Cardiac fibroblast (primary cell): ENCODE data around the gene PPP1R37.
A peak's percentile ranks its signal among the peaks of the same experiment; 100 is the strongest.

Source experiments
- DNase-seq, 2 donors: peaks; one replicate each; pipeline versions ENCODE4 v3.0.0 to v3.0.0-alpha.2; 2010; ENCODE audit warnings: low read depth in 2 of 2
- H3K4me3 ChIP-seq, 2 donors: replicated peaks in 1 of 2; 1 replicate in 1 of 2; 2 replicates in 1 of 2; pipeline ENCODE4 v1.5.1; 2011; ENCODE audit warnings: low read depth in 2 of 2, low read length in 2 of 2, mild to moderate bottlenecking in 2 of 2, moderate library complexity in 1 of 2
- TF ChIP-seq, protein P1 (sequence below): IDR thresholded peaks from one replicate; pipeline ENCODE4 v1.5.1; 2011; ENCODE audit warnings: low read depth, mild to moderate bottlenecking, low read length, inconsistent platforms

Gene PPP1R37

DNA sequence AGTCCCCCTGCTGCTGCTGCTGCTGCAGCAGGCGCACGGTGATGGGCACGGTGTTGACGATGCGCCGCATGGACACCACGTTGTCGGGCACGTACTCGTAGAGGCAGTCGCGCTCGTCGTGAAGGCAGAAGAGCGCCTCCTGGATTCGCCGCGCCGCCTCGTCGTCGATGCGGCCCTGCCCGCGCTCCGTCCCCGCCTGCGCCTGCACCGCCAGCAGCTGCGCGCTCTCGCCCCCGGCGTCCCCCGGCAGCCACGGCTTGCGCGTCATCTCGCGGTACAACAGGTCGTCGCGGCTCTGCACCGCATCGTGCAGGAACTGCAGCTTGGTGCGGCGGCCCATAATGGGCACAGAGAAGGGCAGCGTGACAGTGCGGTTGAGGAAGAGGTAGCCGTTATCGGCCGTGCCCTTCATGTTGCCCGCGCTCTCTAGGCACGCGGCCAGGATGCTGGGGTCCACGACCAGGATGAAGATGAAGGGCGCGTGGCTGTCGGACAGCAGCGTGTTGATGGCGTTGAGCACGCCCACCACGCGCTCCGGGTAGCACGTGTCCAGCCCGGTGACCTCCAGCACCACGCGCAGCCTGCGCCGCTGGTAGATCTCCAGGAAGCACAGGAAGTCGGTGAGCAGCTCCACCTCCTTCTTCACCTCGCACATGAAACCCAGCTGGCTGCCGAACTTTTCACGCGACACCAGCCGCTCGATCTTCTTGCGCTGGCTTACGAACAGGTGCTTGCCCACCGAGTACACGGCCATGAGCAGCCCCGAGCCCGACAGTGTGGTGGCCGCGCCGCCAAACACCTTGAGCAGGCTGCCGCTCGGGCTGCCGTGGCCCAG lies 59.7 kb downstream of the PPP1R37 start:
- H3K4me3 ChIP-seq = peak overlapping the region; percentile 11 to 28
- TF ChIP-seq, protein P1, sequence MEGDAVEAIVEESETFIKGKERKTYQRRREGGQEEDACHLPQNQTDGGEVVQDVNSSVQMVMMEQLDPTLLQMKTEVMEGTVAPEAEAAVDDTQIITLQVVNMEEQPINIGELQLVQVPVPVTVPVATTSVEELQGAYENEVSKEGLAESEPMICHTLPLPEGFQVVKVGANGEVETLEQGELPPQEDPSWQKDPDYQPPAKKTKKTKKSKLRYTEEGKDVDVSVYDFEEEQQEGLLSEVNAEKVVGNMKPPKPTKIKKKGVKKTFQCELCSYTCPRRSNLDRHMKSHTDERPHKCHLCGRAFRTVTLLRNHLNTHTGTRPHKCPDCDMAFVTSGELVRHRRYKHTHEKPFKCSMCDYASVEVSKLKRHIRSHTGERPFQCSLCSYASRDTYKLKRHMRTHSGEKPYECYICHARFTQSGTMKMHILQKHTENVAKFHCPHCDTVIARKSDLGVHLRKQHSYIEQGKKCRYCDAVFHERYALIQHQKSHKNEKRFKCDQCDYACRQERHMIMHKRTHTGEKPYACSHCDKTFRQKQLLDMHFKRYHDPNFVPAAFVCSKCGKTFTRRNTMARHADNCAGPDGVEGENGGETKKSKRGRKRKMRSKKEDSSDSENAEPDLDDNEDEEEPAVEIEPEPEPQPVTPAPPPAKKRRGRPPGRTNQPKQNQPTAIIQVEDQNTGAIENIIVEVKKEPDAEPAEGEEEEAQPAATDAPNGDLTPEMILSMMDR = no peak
- peak; percentile 54 to 66 for DNase-seq

DNA sequence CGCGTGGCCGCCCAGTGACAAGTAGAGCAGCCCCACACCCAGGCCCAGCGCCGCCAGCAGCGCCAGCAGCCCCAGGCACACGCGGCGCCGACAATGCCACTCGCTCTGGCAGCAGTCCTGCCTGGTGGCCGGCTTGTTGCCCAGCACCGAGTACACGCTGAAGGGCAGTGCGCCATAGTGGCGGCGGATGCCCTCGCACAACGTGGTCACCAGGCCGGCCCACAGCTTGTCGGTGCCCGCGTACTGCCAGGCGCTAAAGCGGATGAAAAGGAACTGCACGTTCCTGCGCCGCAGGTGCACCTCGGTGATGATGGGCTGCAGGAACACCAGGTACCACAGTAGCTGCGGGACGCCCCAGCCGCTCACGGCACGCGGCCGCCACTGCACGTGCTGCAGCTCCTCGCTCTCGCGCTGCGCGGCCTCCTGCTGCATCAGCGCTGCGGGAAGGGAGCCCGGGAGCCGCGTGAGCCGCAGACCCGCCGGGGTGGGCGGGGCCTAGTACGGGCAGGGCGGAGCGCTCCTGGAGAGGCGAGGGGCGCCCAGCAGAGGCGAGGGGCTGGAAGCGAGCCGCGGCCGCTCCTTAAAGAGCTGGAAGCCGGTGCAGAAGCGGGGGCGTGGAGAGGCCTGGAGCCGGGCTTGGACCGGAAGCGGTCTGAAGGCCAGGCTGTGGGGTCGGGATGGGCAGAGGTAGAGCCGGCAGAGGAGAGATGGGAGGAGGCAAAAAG lies 60.5 kb downstream of the PPP1R37 start:
- peak; percentile 34 to 61 for DNase-seq
- peak overlapping the region; percentile 2 to 18 for H3K4me3 ChIP-seq

DNA sequence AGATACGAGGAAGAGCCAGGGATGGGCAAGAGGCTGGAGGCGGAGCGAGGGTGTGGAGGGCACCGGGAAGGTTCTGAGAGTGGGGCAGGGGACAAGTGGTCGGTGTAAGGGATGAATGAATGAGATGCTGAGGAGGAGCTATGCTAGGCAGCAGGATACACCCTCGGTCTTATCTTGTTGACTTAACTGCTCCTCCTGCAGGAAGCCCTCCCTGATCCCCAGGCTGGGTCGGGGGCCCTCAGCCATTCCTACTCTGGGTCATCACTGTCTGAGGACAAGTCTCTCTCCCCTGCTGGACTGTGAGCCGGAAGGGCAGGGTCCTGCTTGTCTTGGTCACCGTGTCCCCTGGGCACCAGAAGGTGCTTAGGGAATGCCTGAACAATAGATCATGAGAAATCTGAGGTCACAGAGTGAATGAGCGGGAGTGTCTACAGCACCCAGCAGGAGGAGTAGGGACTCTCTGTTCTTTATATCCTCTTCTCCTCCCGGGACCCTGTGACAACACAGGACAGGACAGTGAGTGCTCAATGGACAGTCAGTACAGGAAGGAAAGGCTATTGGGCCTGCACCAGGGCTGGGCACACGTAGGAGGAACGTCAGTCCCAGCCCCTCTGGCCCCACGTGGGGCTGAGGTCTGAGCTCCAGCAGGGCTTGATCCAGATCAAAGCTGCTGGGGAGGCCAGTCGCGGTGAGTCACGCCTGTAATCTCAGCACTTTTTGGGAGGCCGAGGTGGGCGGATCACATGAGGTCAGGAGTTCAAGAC lies 61.3 kb downstream of the PPP1R37 start:
- peak overlapping the region; percentile 2 to 18 for H3K4me3 ChIP-seq
- TF ChIP-seq, protein P1 = peak; percentile 14
- DNase-seq = peak; percentile 89

More for the DNA sequence above, 60.5 kb downstream of the PPP1R37 start:
- TF ChIP-seq, protein P1 = no peak

DNA sequence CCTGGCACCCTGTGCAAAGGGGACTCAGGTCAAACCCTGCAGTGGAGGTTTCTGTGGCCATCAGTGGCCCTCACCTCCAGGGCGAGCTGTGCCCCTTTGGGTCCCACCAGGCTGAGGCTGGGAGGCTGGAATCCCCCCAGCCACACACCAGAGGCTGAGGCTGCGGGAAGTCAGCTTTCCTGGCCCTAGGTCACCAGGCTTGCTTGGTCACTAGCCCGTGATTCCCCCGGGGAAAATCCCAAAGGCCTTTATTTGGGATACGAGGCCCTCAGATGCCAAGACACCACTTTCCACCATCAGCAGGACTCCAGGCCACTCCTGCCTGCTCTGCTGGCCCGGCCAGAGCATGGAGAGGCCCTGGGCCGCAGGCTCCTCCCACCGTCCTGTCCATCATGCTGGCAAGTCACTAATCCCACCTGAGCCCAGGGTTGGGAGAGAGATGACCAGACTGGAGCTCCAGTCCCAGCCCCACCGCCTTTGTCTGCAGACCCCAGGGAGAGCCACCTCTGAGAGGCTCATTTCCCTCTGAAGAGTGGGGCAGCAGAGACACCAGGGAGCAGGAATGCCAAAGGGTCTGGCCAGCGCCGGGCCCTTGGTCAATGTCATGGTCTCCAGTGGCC lies 63.1 kb downstream of the PPP1R37 start:
- no peak for DNase-seq
- TF ChIP-seq, protein P1 = no peak
- H3K4me3 ChIP-seq = no peak overlapping the region

DNA sequence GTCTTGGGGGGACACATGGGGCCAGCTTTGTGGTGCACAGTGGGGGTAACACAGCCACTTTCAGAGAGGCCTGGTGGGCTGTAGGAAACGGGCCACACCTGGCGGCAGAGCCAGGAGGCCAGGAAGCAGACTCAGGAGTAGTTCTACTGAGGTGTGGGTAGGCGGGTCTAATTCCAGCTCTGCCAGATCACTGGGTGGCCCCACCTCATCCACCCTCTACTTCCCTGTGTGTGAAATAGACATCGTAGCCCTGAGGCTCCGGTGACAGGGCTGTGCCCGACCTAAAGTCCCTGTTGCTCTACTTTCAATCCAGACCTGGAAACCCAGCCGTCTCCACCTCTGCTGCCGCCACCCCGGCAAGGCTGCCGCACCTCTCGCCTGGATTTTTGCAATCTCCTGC lies 63.8 kb downstream of the PPP1R37 start:
- H3K4me3 ChIP-seq = no peak overlapping the region
- DNase-seq = no peak
- TF ChIP-seq, protein P1 = no peak

DNA sequence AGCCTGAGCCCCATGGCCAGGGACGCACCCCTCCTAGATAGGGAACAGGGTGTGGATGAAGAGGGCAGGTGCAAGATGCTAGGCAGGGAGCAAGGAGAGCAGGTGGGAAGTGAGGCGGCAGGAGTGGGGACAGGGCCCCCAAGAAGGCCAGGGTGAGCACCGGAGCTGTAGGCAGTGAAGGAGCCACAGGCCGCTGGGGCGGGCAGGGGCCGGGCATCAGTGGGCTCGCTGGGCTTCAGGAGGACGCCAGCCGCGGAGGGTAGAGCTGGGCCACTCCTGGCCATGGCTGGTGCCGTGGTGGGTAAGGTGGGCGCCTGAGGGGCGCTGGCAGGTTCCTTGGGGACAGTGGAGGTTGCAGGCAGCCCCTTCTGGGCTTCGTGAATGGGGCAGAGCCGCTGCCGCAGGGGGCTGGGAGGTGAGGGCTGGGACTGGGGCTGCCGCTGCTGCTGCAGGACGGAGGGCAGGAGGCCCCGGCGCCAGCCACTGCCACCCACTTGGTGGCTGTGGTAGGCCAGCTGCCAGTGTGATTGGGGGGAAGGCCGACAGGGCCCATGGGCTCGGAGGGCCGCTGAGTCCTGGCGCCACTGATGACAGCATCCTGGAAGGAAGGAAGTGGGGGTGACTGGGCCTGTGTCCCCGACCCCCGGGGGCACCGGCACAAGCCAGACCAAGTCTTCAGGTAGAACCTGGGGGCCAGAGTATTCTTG lies 65.7 kb downstream of the PPP1R37 start:
- no peak overlapping the region for H3K4me3 ChIP-seq
- no peak for DNase-seq
- TF ChIP-seq, protein P1 = no peak
